Measurements from ENCODE around the gene MLXIPL. TPM values are rescaled to one million over a fixed set of nuclear protein-coding genes. Genes with fewer than 3 reads are reported as not detected.

The MLXIPL gene
- total and polyA plus RNA-seq, 11 donors = 0.42 to 10.1 (median 2.0) TPM

DNA sequence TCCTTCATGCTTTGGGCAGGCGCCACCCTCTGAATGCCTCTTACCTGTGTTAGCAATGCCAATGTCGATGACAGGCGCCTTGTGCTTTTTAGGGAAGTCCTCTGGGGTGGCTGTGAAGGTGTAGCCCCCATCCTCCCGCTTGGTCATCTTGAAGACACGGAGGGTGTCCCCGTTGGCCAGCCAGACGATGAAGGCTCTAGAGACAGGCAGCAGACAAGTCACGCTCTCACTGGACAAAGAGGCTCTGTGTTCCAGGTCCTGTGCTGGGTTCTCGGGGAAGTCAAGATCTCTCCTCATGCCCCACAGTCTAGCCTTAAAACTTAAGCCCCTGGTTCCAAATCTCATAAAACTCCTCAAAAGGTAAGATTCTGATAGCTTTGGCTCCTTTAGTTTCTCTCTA is 51.0 kb downstream of the MLXIPL start:
- Histone ChIP-seq H3K4me1 (peaks cover 0 to 20% (median 11%) of the 10 kb centered on the region in 12 donors), H3K27me3 (no peaks in the 10 kb centered on the region), H3K9me3 (no peaks in the 10 kb centered on the region), H3K27ac (no peak overlapping the region), H3K4me3 (no peak overlapping the region), H3K36me3 (peaks cover 0 to 80% (median 62%) of the 10 kb centered on the region in 9 donors)
- 91 to 96% (median 93%) methylated on average over 9 of the region's 9 CpGs for WGBS, 4 donors
- no peak for ATAC-seq
- no peak for TF ChIP-seq POLR2A (IDR thresholded peaks at IDR 0.05)
- TF ChIP-seq CTCF (IDR thresholded peaks at IDR 0.05) = no peak
- intact Hi-C loops (cut with DNase I) = loop anchor here in 1 of 10 donors (10.0 kb wide), 1 partner anchor 48 kb away; the partner anchor contains the start of gene BAZ1B
- no peak for DNase-seq

GRCh38 chr7:73572767-73573186 is 51.5 kb downstream of the MLXIPL start:
- DNase-seq (no peak), ATAC-seq (no peak)
- 61 to 76% (median 65%) methylated on average over 4 to 6 of the region's 6 CpGs for WGBS, 4 donors
- Histone ChIP-seq H3K4me1 (peaks cover 0 to 17% (median 10%) of the 10 kb centered on the region in 12 donors), H3K27me3 (no peaks in the 10 kb centered on the region), H3K9me3 (no peaks in the 10 kb centered on the region), H3K27ac (no peak overlapping the region), H3K4me3 (no peak overlapping the region), H3K36me3 (peaks cover 0 to 80% (median 62%) of the 10 kb centered on the region in 9 donors)
- no peak for TF ChIP-seq POLR2A (IDR thresholded peaks at IDR 0.05)
- TF ChIP-seq CTCF (IDR thresholded peaks at IDR 0.05) = no peak
- intact Hi-C loops (cut with DNase I) = loop anchor here in 1 of 10 donors (10.0 kb wide), 1 partner anchor 48 kb away; the partner anchor contains the start of gene BAZ1B

DNA sequence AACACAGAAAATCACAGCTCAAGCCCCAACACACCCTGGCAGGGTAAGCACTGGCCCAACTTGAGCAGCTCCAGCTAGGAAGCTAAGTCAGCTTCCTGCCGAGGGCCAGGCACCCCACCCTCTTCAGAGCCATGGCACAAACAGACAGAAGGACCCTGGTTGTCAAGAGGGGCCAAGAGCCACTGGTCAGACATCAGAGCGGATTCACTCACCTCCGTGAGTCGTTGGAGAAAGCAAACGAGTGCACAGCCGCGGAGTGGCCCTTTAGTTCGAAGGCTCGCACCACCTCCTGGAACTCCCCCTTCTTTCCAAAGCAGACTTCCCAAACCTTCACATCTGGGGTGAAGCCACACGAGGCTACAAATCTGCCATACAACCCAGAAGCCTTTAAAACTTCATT is 53.3 kb downstream of the MLXIPL start:
- ATAC-seq = no peak

GRCh38 chr7:73570521-73570920 is 53.8 kb downstream of the MLXIPL start:
- no peaks in the 10 kb centered on the region for H3K27me3 ChIP-seq
- no peak for ATAC-seq
- no peak overlapping the region for H3K4me3 ChIP-seq
- peaks cover 0 to 10% (median 0%) of the 10 kb centered on the region in 12 donors for H3K4me1 ChIP-seq
- no peak overlapping the region for H3K27ac ChIP-seq
- H3K36me3 ChIP-seq = peaks cover 0 to 68% (median 60%) of the 10 kb centered on the region in 9 donors
- no peaks in the 10 kb centered on the region for H3K9me3 ChIP-seq
- TF ChIP-seq CTCF (IDR thresholded peaks at IDR 0.05) (no peak), POLR2A (IDR thresholded peaks at IDR 0.05) (no peak)
- intact Hi-C loops (cut with DNase I) = loop anchor here in 1 of 10 donors (10.0 kb wide), 1 partner anchor 46 kb away; the partner anchor contains the start of gene BAZ1B
- WGBS, 4 donors = 97 to 98% (median 97%) methylated on average over 22 of the region's 22 CpGs
- DNase-seq = no peak

More for the DNA sequence above, 53.3 kb downstream of the MLXIPL start:
- WGBS, 4 donors = 88 to 95% (median 93%) methylated on average over 10 of the region's 10 CpGs
- Histone ChIP-seq H3K4me1 (peaks cover 0 to 5% (median 0%) of the 10 kb centered on the region in 12 donors), H3K36me3 (peaks cover 0 to 73% (median 62%) of the 10 kb centered on the region in 9 donors), H3K4me3 (no peak overlapping the region), H3K27ac (no peak overlapping the region), H3K27me3 (no peaks in the 10 kb centered on the region), H3K9me3 (no peaks in the 10 kb centered on the region)
- TF ChIP-seq POLR2A (IDR thresholded peaks at IDR 0.05) (no peak), CTCF (IDR thresholded peaks at IDR 0.05) (no peak)
- no peak for DNase-seq
- intact Hi-C loops (cut with DNase I) = loop anchor here in 1 of 10 donors (10.0 kb wide), 1 partner anchor 46 kb away; the partner anchor contains the start of gene BAZ1B
